Measurements from ENCODE around the gene SCYL1.

The SCYL1 gene

GRCh38 chr11:65501186-65501471 lies 23.8 kb upstream of the SCYL1 start:
- H3K27ac ChIP-seq (ENCODE audit: insufficient read depth, low read length, poor library complexity, severe bottlenecking), result peak overlapping the region; percentile 98
- H3K9me3 ChIP-seq (ENCODE audit: control insufficient read depth, low read length), result no peaks in the 10 kb centered on the region
- peaks cover 59% of the 10 kb centered on the region for H3K36me3 ChIP-seq (ENCODE audit: control insufficient read depth, insufficient read depth, low read length)
- peak overlapping the region; percentile 85 for H3K4me3 ChIP-seq (ENCODE audit: insufficient read depth, low read depth, low read length, poor library complexity, severe bottlenecking)
- DNase-seq, result no peak
- H3K27me3 ChIP-seq (replicated peaks; ENCODE audit: control insufficient read depth, insufficient read depth, low read length, poor library complexity, severe bottlenecking), result no peaks in the 10 kb centered on the region
- H3K4me1 ChIP-seq (ENCODE audit: control insufficient read depth, insufficient read depth, low read length, poor library complexity, severe bottlenecking), result peaks cover 29% of the 10 kb centered on the region

DNA sequence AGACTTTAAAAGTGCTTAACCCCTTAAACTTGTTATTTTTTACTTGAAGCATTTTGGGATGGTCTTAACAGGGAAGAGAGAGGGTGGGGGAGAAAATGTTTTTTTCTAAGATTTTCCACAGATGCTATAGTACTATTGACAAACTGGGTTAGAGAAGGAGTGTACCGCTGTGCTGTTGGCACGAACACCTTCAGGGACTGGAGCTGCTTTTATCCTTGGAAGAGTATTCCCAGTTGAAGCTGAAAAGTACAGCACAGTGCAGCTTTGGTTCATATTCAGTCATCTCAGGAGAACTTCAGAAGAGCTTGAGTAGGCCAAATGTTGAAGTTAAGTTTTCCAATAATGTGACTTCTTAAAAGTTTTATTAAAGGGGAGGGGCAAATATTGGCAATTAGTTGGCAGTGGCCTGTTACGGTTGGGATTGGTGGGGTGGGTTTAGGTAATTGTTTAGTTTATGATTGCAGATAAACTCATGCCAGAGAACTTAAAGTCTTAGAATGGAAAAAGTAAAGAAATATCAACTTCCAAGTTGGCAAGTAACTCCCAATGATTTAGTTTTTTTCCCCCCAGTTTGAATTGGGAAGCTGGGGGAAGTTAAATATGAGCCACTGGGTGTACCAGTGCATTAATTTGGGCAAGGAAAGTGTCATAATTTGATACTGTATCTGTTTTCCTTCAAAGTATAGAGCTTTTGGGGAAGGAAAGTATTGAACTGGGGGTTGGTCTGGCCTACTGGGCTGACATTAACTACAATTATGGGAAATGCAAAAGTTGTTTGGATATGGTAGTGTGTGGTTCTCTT lies 23.2 kb upstream of the SCYL1 start:
- DNase-seq, result no peak
- H3K27me3 ChIP-seq (replicated peaks; ENCODE audit: control insufficient read depth, insufficient read depth, low read length, poor library complexity, severe bottlenecking), result no peaks in the 10 kb centered on the region
- peaks cover 24% of the 10 kb centered on the region for H3K4me1 ChIP-seq (ENCODE audit: control insufficient read depth, insufficient read depth, low read length, poor library complexity, severe bottlenecking)
- peak overlapping the region; percentile 98 for H3K27ac ChIP-seq (ENCODE audit: insufficient read depth, low read length, poor library complexity, severe bottlenecking)
- no peaks in the 10 kb centered on the region for H3K9me3 ChIP-seq (ENCODE audit: control insufficient read depth, low read length)
- peak overlapping the region; percentile 85 for H3K4me3 ChIP-seq (ENCODE audit: insufficient read depth, low read depth, low read length, poor library complexity, severe bottlenecking)
- H3K36me3 ChIP-seq (ENCODE audit: control insufficient read depth, insufficient read depth, low read length), result peaks cover 61% of the 10 kb centered on the region

DNA sequence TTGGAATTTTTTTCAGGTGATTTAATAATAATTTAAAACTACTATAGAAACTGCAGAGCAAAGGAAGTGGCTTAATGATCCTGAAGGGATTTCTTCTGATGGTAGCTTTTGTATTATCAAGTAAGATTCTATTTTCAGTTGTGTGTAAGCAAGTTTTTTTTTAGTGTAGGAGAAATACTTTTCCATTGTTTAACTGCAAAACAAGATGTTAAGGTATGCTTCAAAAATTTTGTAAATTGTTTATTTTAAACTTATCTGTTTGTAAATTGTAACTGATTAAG lies 22.7 kb upstream of the SCYL1 start:
- Histone ChIP-seq H3K27me3 (replicated peaks; ENCODE audit: control insufficient read depth, insufficient read depth, low read length, poor library complexity, severe bottlenecking) (no peaks in the 10 kb centered on the region), H3K4me3 (ENCODE audit: insufficient read depth, low read depth, low read length, poor library complexity, severe bottlenecking) (peak overlapping the region; percentile 85), H3K36me3 (ENCODE audit: control insufficient read depth, insufficient read depth, low read length) (peaks cover 61% of the 10 kb centered on the region), H3K9me3 (ENCODE audit: control insufficient read depth, low read length) (no peaks in the 10 kb centered on the region), H3K4me1 (ENCODE audit: control insufficient read depth, insufficient read depth, low read length, poor library complexity, severe bottlenecking) (peaks cover 24% of the 10 kb centered on the region), H3K27ac (ENCODE audit: insufficient read depth, low read length, poor library complexity, severe bottlenecking) (peak overlapping the region; percentile 98)
- DNase-seq, result no peak

- Histone ChIP-seq H3K4me3 (ENCODE audit: insufficient read depth, low read depth, low read length, poor library complexity, severe bottlenecking) (peak overlapping the region; percentile 85), H3K36me3 (ENCODE audit: control insufficient read depth, insufficient read depth, low read length) (peaks cover 61% of the 10 kb centered on the region), H3K9me3 (ENCODE audit: control insufficient read depth, low read length) (no peaks in the 10 kb centered on the region), H3K27me3 (replicated peaks; ENCODE audit: control insufficient read depth, insufficient read depth, low read length, poor library complexity, severe bottlenecking) (no peaks in the 10 kb centered on the region), H3K27ac (ENCODE audit: insufficient read depth, low read length, poor library complexity, severe bottlenecking) (peak overlapping the region; percentile 98), H3K4me1 (ENCODE audit: control insufficient read depth, insufficient read depth, low read length, poor library complexity, severe bottlenecking) (peaks cover 29% of the 10 kb centered on the region)
- no peak for DNase-seq
Measured at GRCh38 chr11:65502555-65503367, 22.1 kb upstream of the SCYL1 start.

DNA sequence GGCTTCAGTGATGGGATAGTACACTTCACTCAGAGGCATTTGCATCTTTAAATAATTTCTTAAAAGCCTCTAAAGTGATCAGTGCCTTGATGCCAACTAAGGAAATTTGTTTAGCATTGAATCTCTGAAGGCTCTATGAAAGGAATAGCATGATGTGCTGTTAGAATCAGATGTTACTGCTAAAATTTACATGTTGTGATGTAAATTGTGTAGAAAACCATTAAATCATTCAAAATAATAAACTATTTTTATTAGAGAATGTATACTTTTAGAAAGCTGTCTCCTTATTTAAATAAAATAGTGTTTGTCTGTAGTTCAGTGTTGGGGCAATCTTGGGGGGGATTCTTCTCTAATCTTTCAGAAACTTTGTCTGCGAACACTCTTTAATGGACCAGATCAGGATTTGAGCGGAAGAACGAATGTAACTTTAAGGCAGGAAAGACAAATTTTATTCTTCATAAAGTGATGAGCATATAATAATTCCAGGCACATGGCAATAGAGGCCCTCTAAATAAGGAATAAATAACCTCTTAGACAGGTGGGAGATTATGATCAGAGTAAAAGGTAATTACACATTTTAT lies 21.4 kb upstream of the SCYL1 start:
- Histone ChIP-seq H3K27ac (ENCODE audit: insufficient read depth, low read length, poor library complexity, severe bottlenecking) (peak overlapping the region; percentile 98), H3K4me3 (ENCODE audit: insufficient read depth, low read depth, low read length, poor library complexity, severe bottlenecking) (peak overlapping the region; percentile 85), H3K36me3 (ENCODE audit: control insufficient read depth, insufficient read depth, low read length) (peaks cover 61% of the 10 kb centered on the region), H3K4me1 (ENCODE audit: control insufficient read depth, insufficient read depth, low read length, poor library complexity, severe bottlenecking) (peaks cover 31% of the 10 kb centered on the region), H3K27me3 (replicated peaks; ENCODE audit: control insufficient read depth, insufficient read depth, low read length, poor library complexity, severe bottlenecking) (no peaks in the 10 kb centered on the region), H3K9me3 (ENCODE audit: control insufficient read depth, low read length) (no peaks in the 10 kb centered on the region)
- no peak for DNase-seq

GRCh38 chr11:65503949-65504673 lies 20.8 kb upstream of the SCYL1 start:
- Histone ChIP-seq H3K27ac (ENCODE audit: insufficient read depth, low read length, poor library complexity, severe bottlenecking) (peak overlapping the region; percentile 98), H3K27me3 (replicated peaks; ENCODE audit: control insufficient read depth, insufficient read depth, low read length, poor library complexity, severe bottlenecking) (no peaks in the 10 kb centered on the region), H3K4me3 (ENCODE audit: insufficient read depth, low read depth, low read length, poor library complexity, severe bottlenecking) (peak overlapping the region; percentile 85), H3K4me1 (ENCODE audit: control insufficient read depth, insufficient read depth, low read length, poor library complexity, severe bottlenecking) (peaks cover 31% of the 10 kb centered on the region), H3K9me3 (ENCODE audit: control insufficient read depth, low read length) (no peaks in the 10 kb centered on the region), H3K36me3 (ENCODE audit: control insufficient read depth, insufficient read depth, low read length) (peaks cover 61% of the 10 kb centered on the region)
- DNase-seq, result no peak

DNA sequence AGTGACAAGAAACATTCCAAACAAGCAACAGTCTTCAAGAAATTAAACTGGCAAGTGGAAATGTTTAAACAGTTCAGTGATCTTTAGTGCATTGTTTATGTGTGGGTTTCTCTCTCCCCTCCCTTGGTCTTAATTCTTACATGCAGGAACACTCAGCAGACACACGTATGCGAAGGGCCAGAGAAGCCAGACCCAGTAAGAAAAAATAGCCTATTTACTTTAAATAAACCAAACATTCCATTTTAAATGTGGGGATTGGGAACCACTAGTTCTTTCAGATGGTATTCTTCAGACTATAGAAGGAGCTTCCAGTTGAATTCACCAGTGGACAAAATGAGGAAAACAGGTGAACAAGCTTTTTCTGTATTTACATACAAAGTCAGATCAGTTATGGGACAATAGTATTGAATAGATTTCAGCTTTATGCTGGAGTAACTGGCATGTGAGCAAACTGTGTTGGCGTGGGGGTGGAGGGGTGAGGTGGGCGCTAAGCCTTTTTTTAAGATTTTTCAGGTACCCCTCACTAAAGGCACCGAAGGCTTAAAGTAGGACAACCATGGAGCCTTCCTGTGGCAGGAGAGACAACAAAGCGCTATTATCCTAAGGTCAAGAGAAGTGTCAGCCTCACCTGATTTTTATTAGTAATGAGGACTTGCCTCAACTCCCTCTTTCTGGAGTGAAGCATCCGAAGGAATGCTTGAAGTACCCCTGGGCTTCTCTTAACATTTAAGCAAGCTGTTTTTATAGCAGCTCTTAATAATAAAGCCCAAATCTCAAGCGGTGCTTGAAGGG lies 20.0 kb upstream of the SCYL1 start:
- Histone ChIP-seq H3K4me3 (ENCODE audit: insufficient read depth, low read depth, low read length, poor library complexity, severe bottlenecking) (peak overlapping the region; percentile 85), H3K4me1 (ENCODE audit: control insufficient read depth, insufficient read depth, low read length, poor library complexity, severe bottlenecking) (peaks cover 31% of the 10 kb centered on the region), H3K27me3 (replicated peaks; ENCODE audit: control insufficient read depth, insufficient read depth, low read length, poor library complexity, severe bottlenecking) (no peaks in the 10 kb centered on the region), H3K27ac (ENCODE audit: insufficient read depth, low read length, poor library complexity, severe bottlenecking) (peak overlapping the region; percentile 98), H3K9me3 (ENCODE audit: control insufficient read depth, low read length) (no peaks in the 10 kb centered on the region), H3K36me3 (ENCODE audit: control insufficient read depth, insufficient read depth, low read length) (peaks cover 61% of the 10 kb centered on the region)
- no peak for DNase-seq

DNA sequence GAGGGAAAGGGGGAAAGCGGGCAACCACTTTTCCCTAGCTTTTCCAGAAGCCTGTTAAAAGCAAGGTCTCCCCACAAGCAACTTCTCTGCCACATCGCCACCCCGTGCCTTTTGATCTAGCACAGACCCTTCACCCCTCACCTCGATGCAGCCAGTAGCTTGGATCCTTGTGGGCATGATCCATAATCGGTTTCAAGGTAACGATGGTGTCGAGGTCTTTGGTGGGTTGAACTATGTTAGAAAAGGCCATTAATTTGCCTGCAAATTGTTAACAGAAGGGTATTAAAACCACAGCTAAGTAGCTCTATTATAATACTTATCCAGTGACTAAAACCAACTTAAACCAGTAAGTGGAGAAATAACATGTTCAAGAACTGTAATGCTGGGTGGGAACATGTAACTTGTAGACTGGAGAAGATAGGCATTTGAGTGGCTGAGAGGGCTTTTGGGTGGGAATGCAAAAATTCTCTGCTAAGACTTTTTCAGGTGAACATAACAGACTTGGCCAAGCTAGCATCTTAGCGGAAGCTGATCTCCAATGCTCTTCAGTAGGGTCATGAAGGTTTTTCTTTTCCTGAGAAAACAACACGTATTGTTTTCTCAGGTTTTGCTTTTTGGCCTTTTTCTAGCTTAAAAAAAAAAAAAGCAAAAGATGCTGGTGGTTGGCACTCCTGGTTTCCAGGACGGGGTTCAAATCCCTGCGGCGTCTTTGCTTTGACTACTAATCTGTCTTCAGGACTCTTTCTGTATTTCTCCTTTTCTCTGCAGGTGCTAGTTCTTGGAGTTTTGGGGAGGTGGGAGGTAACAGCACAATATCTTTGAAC lies 19.2 kb upstream of the SCYL1 start:
- no peak for DNase-seq
- peak overlapping the region; percentile 85 for H3K4me3 ChIP-seq (ENCODE audit: insufficient read depth, low read depth, low read length, poor library complexity, severe bottlenecking)
- H3K9me3 ChIP-seq (ENCODE audit: control insufficient read depth, low read length), result no peaks in the 10 kb centered on the region
- peak overlapping the region; percentile 98 for H3K27ac ChIP-seq (ENCODE audit: insufficient read depth, low read length, poor library complexity, severe bottlenecking)
- no peaks in the 10 kb centered on the region for H3K27me3 ChIP-seq (replicated peaks; ENCODE audit: control insufficient read depth, insufficient read depth, low read length, poor library complexity, severe bottlenecking)
- H3K4me1 ChIP-seq (ENCODE audit: control insufficient read depth, insufficient read depth, low read length, poor library complexity, severe bottlenecking), result peaks cover 34% of the 10 kb centered on the region
- H3K36me3 ChIP-seq (ENCODE audit: control insufficient read depth, insufficient read depth, low read length), result peaks cover 56% of the 10 kb centered on the region

DNA sequence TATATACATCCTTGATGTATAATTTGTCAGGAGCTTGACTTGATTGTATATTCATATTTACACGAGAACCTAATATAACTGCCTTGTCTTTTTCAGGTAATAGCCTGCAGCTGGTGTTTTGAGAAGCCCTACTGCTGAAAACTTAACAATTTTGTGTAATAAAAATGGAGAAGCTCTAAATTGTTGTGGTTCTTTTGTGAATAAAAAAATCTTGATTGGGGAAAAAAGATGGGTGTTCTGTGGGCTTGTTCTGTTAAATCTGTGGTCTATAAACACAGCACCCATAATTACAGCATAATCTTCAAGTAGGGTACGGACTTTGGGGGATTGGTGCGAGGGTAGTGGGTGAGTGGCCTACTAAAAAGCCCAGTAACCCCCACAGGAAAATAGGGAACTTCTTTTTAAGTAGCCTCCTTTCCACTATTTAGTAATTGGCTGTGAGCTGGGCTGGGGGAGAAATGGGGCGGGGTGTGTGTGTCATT lies 18.6 kb upstream of the SCYL1 start:
- Histone ChIP-seq H3K27ac (ENCODE audit: insufficient read depth, low read length, poor library complexity, severe bottlenecking) (peak overlapping the region; percentile 98), H3K9me3 (ENCODE audit: control insufficient read depth, low read length) (no peaks in the 10 kb centered on the region), H3K36me3 (ENCODE audit: control insufficient read depth, insufficient read depth, low read length) (peaks cover 49% of the 10 kb centered on the region), H3K4me3 (ENCODE audit: insufficient read depth, low read depth, low read length, poor library complexity, severe bottlenecking) (peak overlapping the region; percentile 16), H3K27me3 (replicated peaks; ENCODE audit: control insufficient read depth, insufficient read depth, low read length, poor library complexity, severe bottlenecking) (no peaks in the 10 kb centered on the region), H3K4me1 (ENCODE audit: control insufficient read depth, insufficient read depth, low read length, poor library complexity, severe bottlenecking) (peaks cover 37% of the 10 kb centered on the region)
- peak in 1 of 3 donors; percentile 40 for DNase-seq

Measured in effector memory CD4-positive, alpha-beta T cell (primary cell).